K562 (cell line): ENCODE data around the gene HNF4A. TPM values are rescaled to one million over a fixed set of nuclear protein-coding genes. Genes with fewer than 3 reads are reported as not detected.

Source experiments
- ARHGAP35 ChIP-seq: fragments of 450-650 bp; IDR thresholded peaks from 2 replicates; pipeline ENCODE4 v1.6.1; 2018; ENCODE audit not compliant: partially characterized antibody
- EGR1 ChIP-seq: fragments of 450-650 bp; conservative IDR thresholded peaks from 2 replicates; pipeline ENCODE4 v1.6.1; 2017; ENCODE audit warnings: mild to moderate bottlenecking
- MEF2D ChIP-seq: conservative IDR thresholded peaks from 2 replicates; pipeline ENCODE4 v1.6.1; 2016; ENCODE audit warnings: low read depth, missing genetic modification characterization, missing compliant biosample characterization
- PHF8 ChIP-seq: fragments of 200-600 bp; sonication (generic); IDR thresholded peaks from 2 replicates; pipeline ENCODE4 v1.6.1; 2012; ENCODE audit warnings: mixed run types, mild to moderate bottlenecking, inconsistent platforms, low read length, moderate library complexity, borderline replicate concordance
- PRDM10 ChIP-seq: fragments of 450-650 bp; IDR thresholded peaks from 2 replicates; pipeline ENCODE4 v1.6.1; 2018; ENCODE audit not compliant: partially characterized antibody
- RBM39 ChIP-seq: fragments of 200-400 bp; formaldehyde crosslinking; optimal IDR thresholded peaks from 2 replicates; pipeline ENCODE3; 2018; ENCODE audit warnings: low read depth, low read length
- SP2 ChIP-seq: IDR thresholded peaks from 2 replicates; pipeline ENCODE4 v1.6.1; 2011; ENCODE audit warnings: mild to moderate bottlenecking, low read depth, low read length, moderate library complexity; ENCODE audit not compliant: poor library complexity, severe bottlenecking; ENCODE audit errors: extremely low read depth
- YY1 ChIP-seq, 3 experiments: IDR thresholded peaks; 2 replicates each; pipeline ENCODE4 v1.6.1; 2011; ENCODE audit warnings: low read length in 2 of 3, mild to moderate bottlenecking in 2 of 3, moderate library complexity in 2 of 3, borderline replicate concordance in 1 of 3, control low read depth in 1 of 3, low read depth in 1 of 3; ENCODE audit not compliant: insufficient read depth in 3 of 3, insufficient replicate concordance in 2 of 3, control insufficient read depth in 1 of 3, insufficient read length in 1 of 3; ENCODE audit errors: extremely low read depth in 1 of 3
- polyA plus RNA-seq, 8 experiments: library from polyadenylated mRNA; depleted of rRNA in 4 of 8; stranded (reverse) in 5 of 8; unstranded in 3 of 8; fragments of >200 nt; fragmentation: Nextera tagmentation in 2 of 8; fragmentation: Illumina TruSeq in 1 of 8; extraction: Ambion mirVana in 2 of 8; extraction: Trizol in 1 of 8; gene quantifications; 2 replicates each; pipeline versions ENCODE4 v1.2.1 to v1.2.3, GENCODE V29; 2011 to 2014; ENCODE audit warnings: inconsistent platforms in 1 of 8, missing spikeins in 1 of 8
- total RNA-seq, 7 experiments: library from RNA; depleted of rRNA in 6 of 7; stranded (reverse); fragments of >200 nt in 6 of 7; fragmentation: Illumina TruSeq in 2 of 7; extraction: Trizol in 2 of 7; gene quantifications; 2 replicates each; pipeline versions ENCODE4 v1.2.1 to v1.2.3, GENCODE V29; 2011 to 2021; ENCODE audit warnings: low replicate concordance in 1 of 7
- TF ChIP-seq, protein P1 (sequence below): fragments of 450-650 bp; IDR thresholded peaks from 2 replicates; pipeline ENCODE4 v1.6.1; 2016; ENCODE audit warnings: low read depth, mild to moderate bottlenecking, moderate library complexity

Gene HNF4A
- total and polyA plus RNA-seq, 9 of the 15 experiments (the other 6 are each of a cell fraction or from before 2014, with no cell fraction given), result 0.03 to 0.27 (median 0.08) TPM; not detected in 5

DNA sequence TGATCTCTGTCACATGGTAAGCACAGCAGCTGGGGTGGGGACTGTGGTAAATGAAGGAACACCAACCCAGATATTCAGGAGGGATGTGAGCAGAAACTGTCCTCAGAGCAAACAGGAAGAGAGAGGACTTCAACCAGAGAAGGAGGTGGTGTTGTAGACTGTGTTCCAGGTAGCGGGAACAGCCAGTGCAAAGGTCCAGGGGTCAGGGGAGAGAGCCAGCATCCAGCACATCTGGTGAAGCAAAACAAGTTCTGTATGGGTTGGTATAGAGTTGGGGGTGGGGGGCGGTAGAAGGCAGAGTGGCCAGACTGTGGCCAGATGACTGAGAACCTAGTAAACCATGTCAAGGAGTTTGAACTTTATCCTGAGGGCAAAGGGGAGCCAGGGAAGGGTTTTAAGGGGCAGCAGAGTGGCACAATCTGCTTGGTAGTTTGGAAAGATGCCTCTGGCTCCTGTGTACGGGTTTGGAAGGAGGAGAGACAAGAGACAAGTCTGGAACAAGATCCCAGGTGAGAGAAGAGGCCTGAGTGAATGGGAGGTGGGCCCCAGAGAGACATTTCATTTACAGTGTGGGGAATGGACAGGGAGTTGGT is 92.4 kb downstream of the HNF4A start (continued):
- no peak for TF ChIP-seq PRDM10
- TF ChIP-seq RBM39, result no peak
- TF ChIP-seq EGR1, result no peak
- TF ChIP-seq ARHGAP35, result no peak
- TF ChIP-seq PHF8, result no peak
- TF ChIP-seq MEF2D (tag), result no peak
- TF ChIP-seq SP2, result no peak
- TF ChIP-seq YY1 (IDR thresholded peaks at IDR 0.05; ENCODE audit: borderline replicate concordance in 1 of 3, control insufficient read depth in 1 of 3, extremely low read depth in 1 of 3, insufficient read depth in 3 of 3, insufficient read length in 1 of 3, insufficient replicate concordance in 2 of 3, low read depth in 1 of 3, low read length in 2 of 3), result no peak
- TF ChIP-seq, protein P1, sequence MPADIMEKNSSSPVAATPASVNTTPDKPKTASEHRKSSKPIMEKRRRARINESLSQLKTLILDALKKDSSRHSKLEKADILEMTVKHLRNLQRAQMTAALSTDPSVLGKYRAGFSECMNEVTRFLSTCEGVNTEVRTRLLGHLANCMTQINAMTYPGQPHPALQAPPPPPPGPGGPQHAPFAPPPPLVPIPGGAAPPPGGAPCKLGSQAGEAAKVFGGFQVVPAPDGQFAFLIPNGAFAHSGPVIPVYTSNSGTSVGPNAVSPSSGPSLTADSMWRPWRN, result no peak
- TF ChIP-seq, all 486 proteins: peak for 0
